NCI-H82 (cell line): ENCODE results near the gene BUD31.
A peak's percentile ranks its signal among the peaks of the same experiment; 100 is the strongest.
"Not testable (repeated sequence)": the region's sequence is repeated elsewhere in the genome, so short reads cannot be mapped to it uniquely, and the experiment has no call there.

ENCODE experiments used
- DNase-seq: peaks from one replicate; lab custom pipeline; 2025; lab: John Stamatoyannopoulos, UW

Gene BUD31

DNA sequence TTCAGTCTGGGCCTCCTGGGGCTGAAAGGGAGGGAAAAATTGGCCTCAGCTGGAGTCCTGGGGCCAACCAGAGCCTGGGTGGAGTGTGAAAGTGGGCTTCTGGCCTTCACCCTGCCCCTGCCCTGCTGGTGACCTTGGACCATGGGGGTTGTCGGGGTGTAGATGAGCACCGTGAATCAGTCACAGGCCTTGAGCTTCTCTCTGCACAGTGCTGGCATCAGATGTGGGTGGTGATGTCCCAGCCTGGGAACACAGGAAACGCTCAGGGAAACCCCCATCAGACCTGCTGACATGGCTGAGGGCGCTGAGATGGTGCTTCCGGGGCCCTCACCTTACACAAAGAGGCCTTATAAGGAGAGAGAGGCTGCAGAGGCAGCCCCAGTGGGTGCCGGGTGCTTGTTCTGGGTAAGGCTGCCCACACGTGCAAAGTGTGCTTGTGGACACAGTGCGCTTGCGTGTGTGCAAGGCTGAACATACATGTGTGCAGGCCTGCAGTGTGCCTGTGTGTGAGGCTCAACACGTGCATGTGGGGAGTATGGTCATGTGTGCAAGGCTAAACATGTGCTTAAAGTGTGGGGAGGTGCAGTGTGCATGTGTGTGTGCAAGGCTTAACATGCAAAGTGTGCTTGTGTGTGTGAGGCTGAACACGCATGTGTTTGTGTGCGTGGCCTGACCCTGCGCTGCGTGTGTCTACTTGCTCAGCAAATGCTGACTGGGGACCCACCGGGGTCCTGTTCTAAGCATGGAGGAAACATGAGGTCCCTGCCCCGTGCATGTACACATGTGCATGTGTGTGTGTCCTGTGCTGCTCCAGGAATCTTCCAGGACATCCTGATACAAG is 27.7 kb upstream of the BUD31 start:
- no peak for DNase-seq

DNA sequence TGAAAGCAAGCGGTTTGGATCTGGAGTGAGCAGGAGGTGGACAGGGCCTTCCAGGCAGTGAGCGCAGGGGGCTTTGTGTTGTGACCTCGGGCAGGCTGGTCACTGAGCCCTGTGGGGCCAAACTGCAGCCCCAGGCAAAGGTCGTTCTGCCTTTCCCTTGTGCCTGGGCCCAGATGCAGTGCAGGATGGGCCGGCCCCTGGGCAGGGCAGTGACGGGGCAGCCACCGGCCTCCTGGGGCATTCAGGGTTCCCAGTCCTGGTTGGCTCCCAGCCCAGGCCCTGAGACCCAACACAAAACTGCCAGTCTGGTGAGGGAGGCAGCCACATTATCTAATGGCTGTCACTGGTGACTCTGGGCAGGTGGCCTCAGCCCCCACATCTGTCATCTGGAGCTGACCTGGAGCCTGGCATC is 27.1 kb upstream of the BUD31 start:
- DNase-seq: no peak

DNA sequence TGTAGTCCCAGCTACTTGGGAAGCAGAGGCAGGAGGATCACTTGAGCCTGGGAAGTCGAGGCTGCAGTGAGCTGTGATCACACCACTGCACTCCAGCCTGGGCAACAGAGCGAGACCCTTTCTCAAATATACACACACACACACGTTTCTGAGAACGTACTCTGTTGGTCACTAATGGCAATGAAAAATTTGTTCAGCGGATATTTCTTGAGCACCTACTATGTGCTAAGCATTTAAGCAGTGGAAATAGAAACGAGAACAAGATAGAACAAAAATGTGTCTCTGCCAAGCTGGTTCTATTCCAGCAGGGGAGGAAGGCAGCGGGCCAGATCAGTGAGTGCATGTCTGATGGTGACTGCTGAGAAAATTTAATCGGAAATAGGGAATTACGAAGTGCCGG is 25.6 kb upstream of the BUD31 start:
- no peak for DNase-seq

DNA sequence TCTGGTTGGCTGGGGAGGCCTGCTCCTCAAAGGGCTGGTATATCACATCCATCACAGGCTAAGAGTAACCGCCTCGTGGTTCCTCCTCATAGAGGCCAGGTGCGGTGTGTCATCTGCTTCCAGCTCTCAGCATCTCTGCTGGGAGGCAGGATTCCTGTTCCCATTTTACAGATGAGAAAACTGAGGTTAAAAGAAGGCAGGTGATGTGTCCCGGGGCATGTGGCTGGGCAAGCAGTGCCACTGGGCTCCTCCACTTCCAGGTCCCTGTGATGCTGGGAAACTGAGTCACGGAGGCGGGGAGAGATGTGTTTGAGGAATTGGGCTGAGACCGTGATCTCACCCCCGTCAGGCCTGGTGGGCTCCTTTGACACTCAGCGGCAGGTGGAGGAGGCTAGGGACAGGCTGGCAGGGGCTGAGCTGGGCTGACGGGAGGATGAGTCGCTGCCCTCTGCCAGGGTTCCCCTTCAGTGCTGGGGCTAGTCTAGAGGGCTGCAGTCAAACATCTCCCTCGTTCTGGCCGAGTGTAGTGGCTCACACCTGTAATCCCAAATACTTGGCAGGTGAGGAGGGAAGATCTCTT is 24.9 kb upstream of the BUD31 start:
- no peak for DNase-seq

DNA sequence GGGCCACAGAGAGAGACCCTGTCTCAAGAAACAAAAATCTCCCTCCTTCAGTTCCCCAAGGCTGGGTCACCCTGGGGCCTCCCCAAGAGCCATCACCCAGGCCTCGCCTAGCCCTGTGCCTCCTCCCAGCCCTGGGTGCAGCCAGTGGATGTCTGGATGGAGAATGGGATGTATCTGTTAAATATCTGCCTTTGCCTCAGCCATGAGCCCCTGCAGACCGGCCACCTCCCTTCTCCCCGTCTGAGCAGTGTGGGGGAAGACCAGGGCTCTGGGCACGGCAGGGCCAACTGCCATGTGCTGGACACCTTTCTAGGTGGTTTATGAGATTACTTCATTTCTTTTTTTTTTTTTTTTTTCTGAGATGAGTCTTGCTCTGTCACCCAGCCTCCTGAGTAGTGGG is 24.2 kb upstream of the BUD31 start:
- no peak for DNase-seq

DNA sequence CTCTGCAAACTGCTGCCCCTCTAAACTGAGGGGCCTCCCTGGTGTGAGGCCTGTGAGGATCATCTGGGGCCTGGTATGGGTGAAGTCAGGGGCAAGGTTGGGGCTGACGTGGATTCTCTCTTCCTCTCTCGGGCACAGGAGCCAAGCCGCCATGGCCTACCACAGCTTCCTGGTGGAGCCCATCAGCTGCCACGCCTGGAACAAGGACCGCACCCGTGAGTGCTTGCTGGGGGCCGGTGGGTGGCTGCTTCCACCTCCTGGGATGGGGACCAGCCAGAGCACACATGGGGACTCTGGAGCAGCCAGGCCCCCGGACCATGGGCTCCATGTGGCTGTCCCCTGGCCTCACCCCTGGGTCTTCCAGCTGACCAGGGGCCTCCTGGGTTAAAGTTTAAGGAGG is 23.2 kb upstream of the BUD31 start:
- no peak for DNase-seq

DNA sequence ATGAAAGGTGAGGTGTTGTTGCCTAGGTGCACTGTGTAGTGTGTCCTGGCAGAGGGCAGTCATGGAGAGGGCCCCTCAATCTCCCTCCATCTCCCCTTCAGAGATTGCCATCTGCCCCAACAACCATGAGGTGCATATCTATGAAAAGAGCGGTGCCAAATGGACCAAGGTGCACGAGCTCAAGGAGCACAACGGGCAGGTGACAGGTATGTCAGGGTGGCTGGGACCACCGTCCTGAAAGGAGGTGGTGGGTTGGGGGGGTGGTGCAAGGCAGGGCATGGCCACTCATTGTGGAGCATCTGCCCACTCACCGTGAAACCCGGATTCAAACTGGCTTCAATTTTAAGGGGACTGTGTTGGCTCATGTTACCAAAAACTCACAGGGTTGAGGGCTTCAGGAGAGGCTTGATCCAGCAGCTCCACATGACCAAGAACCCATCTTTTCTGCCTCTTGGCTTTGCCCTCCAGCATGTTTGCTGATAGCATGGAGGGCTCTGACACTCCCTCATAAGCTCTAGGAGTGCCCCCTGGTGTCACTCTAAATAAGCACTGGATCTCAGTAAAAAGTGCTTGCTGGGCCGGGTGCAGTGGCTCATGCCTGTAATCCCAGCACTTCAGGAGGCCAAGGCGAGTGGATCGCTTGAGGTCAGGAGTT is 22.1 kb upstream of the BUD31 start:
- peak; percentile 56 for DNase-seq

DNA sequence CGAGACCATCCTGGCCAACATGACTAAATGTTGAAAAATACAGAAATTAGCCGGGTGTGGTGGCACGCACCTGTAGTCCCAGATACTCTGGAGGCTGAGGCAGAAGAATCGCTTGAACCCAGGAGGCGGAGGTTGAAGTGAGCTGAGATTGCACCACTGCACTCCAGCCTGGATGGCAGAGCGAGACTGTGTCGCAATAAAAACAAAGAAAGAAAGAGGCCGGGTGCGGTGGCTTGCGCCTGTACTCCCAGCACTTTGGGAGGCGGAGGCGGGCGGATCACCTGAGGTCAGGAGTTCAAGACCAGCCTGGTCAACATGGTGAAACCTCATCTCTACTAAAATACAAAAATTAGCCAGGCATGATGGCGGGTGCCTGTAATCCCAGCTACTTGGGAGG is 21.5 kb upstream of the BUD31 start:
- DNase-seq: not testable (repeated sequence)

DNA sequence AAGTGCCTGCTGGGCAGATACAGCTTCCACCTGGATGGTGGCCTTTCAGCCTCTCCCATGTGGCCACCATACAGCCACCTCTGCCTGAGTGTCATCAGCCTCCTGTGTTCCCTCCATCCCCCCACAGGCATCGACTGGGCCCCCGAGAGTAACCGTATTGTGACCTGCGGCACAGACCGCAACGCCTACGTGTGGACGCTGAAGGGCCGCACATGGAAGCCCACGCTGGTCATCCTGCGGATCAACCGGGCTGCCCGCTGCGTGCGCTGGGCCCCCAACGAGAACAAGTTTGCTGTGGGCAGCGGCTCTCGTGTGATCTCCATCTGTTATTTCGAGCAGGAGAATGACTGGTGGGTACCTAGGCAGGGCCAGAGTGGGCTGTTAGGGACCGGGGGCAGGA is 20.9 kb upstream of the BUD31 start:
- DNase-seq: no peak

DNA sequence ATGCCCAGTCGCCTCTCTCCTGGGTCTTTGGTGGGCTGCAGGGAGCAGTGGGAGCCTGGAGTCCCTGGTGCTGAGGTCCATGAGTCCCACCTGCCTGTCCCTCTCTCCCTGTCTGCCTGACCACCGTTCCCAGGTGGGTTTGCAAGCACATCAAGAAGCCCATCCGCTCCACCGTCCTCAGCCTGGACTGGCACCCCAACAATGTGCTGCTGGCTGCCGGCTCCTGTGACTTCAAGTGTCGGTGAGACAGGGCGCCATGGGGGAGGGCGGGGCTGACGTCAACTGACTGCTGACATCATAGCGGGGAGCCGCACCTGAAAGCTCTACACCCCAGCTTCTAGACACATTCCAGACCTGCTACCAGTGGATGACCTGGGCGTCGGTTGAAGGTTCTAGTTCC is 19.0 kb upstream of the BUD31 start:
- DNase-seq: no peak

DNA sequence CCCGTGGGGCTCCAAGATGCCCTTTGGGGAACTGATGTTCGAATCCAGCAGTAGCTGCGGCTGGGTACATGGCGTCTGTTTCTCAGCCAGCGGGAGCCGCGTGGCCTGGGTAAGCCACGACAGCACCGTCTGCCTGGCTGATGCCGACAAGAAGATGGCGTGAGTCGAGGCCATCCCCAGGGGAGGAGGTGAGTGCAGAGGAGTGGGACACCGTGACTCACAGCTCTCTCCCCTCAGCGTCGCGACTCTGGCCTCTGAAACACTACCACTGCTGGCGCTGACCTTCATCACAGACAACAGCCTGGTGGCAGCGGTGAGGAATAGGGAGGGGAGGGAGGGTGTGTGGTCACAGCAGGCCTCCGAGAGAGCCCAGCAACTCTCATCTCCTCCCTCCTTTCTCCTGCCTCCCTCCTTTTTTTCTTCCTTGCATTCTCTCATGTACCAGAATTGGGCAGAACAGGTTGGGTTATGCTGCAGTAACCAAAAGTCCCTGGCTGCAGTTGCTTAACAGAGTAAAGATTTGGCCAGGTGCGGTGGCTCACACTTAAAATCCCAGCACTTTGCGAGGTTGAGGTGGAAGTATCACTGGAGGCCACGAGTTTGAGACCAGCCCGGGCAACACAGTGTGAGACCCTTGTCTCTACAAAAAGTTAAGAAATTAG is 17.7 kb upstream of the BUD31 start:
- peak; percentile 19 for DNase-seq

DNA sequence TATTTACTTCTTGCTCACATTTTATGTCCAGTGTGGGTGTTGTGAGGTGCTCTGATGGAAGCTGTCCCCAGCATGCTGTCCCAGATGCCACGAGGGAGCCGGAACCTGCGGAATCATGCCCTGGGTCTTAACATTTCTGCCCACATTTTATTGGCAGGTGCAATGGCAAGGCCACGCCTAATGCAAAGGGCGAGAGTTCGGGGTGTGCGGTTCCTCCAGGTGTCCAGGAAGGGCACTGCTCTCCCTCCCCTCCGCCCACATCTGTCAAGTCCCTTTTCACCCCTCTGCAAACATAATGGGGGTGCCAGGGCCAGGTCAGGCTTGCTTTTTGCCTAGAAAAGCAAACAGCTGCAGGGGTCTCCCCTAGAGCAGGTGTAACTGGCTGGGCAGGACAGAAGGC is 16.7 kb upstream of the BUD31 start:
- no peak for DNase-seq

DNA sequence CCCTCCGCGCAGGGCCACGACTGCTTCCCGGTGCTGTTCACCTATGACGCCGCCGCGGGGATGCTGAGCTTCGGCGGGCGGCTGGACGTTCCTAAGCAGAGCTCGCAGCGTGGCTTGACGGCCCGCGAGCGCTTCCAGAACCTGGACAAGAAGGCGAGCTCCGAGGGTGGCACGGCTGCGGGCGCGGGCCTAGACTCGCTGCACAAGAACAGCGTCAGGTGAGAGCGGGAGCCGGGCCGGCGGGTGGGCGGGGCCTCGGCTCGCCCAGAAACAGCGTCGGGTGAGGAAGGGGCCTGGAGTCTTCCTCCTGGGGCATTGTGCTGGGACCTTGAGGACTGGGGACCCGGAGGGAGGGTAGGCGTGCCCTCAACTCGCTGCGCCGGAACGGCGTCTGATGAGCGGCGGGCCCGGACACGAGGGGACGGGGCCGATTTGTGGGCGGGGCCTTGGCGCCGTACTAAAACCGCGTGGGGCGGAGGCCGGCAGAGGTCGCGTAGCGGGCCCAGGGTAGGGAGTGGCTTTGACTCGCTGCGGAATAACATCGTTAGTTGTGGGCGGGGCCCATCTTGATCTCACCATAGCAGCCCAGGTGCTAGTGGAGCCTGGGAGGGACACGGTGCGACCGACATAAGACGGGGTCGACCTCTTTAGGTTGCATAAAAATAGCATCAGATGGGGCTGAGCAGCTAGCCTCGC is 16.0 kb upstream of the BUD31 start:
- DNase-seq: peak; percentile 95

DNA sequence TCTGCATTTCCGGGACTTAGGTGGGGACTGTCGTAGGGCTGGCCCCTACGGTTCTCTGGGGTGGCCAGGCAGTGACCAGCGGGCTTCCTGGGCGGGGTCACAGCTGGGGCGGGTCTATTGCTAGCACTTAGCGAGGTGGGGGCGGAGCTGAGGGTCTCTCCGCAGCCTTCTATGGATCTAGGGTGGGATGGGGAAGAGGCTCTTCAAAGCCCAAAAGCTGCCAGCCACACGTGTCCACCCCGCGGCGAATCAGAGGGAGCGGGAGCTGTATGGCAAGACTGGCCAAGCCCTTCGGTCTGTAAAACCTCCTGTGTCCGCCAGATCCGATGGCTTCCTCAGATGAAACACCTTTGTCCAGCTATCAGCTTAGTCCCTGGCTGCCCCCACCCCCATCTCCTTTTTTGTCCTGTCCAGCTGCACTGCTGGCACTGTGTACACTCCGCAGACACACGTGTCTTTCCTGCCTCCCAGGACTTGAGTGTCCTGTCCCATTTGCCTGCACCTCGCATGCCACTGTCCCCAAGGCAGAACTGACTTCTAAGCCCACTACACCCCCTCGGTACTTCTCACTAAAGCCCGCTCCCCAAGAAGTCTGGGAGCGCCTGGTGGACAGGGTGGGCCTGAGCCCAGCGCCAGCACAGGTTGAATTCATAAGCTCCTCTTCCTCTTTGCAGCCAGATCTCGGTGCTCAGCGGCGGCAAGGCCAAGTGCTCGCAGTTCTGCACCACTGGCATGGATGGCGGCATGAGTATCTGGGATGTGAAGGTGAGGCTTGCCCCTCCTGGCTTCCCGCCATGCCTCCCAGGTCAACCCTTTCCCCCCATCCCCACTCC is 15.2 kb upstream of the BUD31 start:
- DNase-seq: peak; percentile 93

DNA sequence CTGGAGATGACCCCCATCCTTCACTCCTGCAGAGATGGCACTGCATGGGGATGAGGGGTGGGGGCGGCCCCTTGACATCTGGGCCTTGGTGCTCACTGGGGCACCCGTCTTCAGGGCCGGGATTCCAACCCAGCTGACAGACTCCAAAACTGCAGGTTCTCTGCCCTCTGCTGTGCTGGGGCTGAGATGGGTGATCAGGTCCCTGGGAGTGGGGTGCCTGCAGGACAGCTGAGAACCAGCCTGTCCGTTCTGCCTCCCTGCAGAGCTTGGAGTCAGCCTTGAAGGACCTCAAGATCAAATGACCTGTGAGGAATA is 14.6 kb upstream of the BUD31 start:
- DNase-seq: no peak

DNA sequence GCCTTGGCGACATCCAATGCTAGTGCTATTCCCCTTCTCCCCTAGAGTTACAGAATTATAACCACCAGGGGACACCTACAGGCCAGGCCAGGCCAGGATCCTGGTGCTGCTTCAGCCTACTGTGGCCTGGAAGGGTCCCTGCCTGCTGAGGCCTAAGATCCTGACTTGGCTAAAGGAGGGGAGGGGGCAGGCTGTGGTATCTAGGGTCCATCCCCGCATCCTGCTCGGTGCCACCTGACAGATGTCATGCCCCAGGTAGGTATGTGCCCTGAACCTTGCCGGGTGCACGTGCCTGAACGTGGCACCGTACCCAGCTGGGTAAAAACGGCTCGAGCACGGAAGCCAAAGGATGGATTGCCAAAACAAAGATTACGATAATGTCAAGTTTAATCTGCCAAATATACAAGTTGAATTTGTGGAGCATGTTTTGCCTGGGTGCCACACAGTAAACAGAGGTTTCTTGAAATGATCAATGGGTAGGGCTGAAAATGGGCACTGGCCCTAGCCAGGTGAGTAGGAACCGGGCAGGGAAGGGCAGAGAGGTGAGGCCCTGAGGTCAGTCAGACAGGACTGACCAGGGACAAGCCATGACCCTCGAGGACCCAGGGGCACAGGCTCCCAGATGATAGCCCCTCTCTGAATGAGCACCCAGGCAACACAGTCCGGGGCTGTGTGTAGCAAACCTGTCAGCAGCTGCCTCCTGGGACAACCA is 13.0 kb upstream of the BUD31 start:
- no peak for DNase-seq

DNA sequence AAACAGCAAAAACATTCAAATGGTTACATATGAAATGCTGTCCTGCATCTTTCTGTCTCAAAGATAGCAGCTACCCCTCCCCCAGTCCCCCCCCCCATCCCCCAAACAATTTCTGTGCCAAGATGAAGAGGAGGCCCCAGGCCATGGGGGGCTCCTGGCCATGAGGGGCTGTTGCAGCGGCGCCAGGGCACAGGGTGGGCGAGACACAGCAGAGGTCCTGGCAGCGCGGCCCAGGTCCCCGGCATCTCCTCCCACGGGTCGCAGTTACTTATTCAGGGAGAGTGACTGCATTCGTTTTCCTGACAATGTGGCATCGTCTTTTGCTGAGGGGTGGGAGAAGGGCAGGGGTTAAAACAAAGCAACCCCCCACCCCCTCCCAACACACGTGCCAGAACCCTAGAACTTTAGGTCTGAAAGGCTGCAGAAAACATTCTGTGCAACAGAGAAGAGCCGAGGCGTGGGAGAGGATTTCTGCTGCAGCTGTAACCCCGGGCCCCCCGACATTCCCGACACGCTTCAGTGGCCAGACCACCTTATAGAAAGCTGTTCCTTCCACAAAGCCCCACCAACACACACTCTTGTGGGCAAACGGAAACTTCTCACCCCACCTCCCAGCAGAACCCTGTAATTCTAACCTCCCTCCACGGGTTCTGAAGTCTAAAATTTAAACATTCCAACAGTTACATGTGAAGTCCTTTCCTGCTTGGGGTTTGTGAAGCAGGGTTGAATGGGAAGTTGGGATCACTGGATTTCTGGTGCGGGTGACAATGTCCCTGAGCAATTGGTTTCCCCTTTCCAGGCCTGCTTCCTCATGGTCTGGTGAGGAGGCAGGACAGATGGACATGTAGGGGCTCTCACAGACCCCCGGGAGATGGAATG is 12.1 kb upstream of the BUD31 start:
- DNase-seq: no peak

DNA sequence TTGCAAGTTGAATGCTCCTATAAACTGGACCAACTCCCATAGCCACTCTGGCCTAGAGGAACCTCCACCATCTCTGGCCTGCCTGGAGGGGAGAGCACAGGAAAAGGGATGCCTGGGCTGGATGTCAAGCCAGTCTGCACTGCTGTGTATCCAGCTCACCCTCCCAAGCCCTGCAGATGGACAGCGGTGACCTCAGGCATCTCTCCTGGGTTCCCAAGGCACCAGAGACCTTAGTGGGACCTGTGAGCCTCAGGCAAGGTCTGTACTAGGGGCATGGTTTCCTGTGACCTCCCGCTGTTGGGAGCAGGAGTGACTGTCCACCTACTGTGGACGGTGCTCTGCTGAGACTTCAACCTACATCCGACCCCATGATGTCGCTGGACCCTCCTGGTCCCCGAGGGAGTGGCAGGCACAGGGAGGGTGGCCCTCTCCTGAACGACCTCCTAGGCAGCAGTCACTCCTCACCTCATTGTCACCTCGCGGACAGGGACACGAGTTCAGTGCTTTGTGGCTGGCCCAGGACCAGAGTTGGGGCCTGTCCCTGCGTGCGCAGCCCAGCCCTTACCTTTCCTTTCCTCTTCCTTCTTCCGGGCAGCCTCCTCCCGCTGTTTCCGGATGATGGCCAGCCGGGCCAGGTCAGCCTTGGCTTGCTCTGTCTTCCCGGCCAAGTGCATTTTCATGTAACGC is 11.3 kb upstream of the BUD31 start:
- no peak for DNase-seq

DNA sequence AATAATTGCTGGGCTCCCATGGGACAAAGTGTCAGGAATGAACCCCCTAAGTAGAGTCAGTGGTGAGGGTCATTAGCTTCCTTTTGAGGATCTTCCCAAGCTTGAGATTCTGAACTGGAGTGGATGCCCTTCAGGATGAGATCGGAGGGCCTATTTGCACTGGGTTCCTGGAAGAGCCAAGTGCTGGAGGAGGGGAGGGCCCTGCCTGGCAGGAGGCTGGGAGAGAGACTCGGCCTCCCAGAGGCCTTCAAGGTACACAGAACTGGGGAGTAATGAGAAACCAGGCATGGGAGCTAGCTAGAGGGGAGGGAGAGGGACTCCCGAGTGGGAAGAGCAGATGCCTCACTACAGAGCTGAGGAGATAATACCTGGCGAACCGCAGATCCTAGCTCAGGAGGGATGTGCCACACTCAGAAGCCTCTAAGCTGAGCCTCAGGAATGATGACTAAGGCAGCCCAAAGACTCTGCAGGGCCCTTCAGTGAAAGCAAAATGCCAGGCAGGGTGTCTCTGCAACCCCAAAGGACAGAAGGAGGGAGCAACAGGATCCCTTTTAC is 9.8 kb upstream of the BUD31 start:
- DNase-seq: no peak
